GM18505 (cell line): Measurements from ENCODE around the gene CEND1.

Experiments used
- ATAC-seq: cut with Tn5 transposase; IDR thresholded peaks from one replicate; pipeline ENCODE4 v1.9.1; 2021; ENCODE audit not compliant: unreplicated experiment
- POLR2A ChIP-seq: IDR thresholded peaks from 4 replicates; pipeline ENCODE4 v1.6.1; 2011; ENCODE audit warnings: borderline replicate concordance; ENCODE audit not compliant: insufficient read depth, insufficient read length; ENCODE audit errors: extremely low read depth

Gene CEND1

GRCh38 chr11:831118-831864 lies 41.4 kb upstream of the CEND1 start:
- ATAC-seq: no peak
- no peak for TF ChIP-seq POLR2A

GRCh38 chr11:830295-831117 lies 40.6 kb upstream of the CEND1 start:
- no peak for ATAC-seq
- no peak for TF ChIP-seq POLR2A

- no peak for TF ChIP-seq POLR2A
- no peak for ATAC-seq
These were observed 40.0 kb upstream of the CEND1 start for GRCh38 chr11:829847-830294.

GRCh38 chr11:829176-829846 lies 39.4 kb upstream of the CEND1 start:
- no peak for ATAC-seq
- no peak for TF ChIP-seq POLR2A

GRCh38 chr11:828506-829175 lies 38.8 kb upstream of the CEND1 start:
- ATAC-seq: no peak
- no peak for TF ChIP-seq POLR2A

GRCh38 chr11:827897-828192 lies 38.0 kb upstream of the CEND1 start, which contains the start of gene CRACR2B:
TSS of gene CRACR2B (plus strand) at chr11:827919. CDS start at chr11:828608, 689 bp downstream.
- no peak for TF ChIP-seq POLR2A
- no peak for ATAC-seq

GRCh38 chr11:827146-827896 lies 37.4 kb upstream of the CEND1 start:
- TF ChIP-seq POLR2A: no peak
- no peak for ATAC-seq

- ATAC-seq: no peak
- no peak for TF ChIP-seq POLR2A
These were observed 36.9 kb upstream of the CEND1 start for GRCh38 chr11:826836-827145.

GRCh38 chr11:826227-826621 lies 36.3 kb upstream of the CEND1 start:
- no peak for ATAC-seq
- no peak for TF ChIP-seq POLR2A

- ATAC-seq: no peak
- no peak for TF ChIP-seq POLR2A
These were observed 35.7 kb upstream of the CEND1 start for GRCh38 chr11:825366-826226.

GRCh38 chr11:824942-825341 lies 35.1 kb upstream of the CEND1 start:
- ATAC-seq: no peak
- TF ChIP-seq POLR2A: no peak
